NCI-H187 (cell line): ENCODE data around the gene NOL3.

ENCODE experiments used
- DNase-seq, 2 experiments: peaks; one replicate each; lab custom pipeline; 2025; lab: John Stamatoyannopoulos, UW

Gene NOL3

DNA sequence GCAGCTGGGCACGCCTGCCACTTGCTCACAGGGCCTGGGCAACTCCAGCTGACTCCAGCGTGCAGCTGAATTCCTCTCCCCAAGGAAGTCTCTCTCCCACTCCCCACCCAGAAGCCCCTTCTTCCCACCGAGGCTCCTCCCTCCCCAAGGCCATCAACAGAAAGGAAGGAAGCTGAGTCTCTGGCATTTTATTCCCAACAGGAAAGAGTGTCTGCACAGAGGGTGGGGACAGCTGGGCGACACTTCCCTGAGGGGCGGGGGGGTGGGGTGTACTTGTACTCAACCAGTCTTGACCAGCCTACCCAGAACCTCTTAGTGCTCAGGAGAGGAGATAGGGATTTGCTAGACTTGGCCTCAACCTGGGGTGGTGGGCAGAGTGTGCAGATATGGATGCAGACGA is 19.7 kb downstream of the NOL3 start, which contains the start of gene EXOC3L1:
Gene EXOC3L1 (minus strand): TSS at position 96 of the 400 bp plus-strand sequence. CDS start 460 bp downstream, outside the sequence.
- DNase-seq, result no peak

DNA sequence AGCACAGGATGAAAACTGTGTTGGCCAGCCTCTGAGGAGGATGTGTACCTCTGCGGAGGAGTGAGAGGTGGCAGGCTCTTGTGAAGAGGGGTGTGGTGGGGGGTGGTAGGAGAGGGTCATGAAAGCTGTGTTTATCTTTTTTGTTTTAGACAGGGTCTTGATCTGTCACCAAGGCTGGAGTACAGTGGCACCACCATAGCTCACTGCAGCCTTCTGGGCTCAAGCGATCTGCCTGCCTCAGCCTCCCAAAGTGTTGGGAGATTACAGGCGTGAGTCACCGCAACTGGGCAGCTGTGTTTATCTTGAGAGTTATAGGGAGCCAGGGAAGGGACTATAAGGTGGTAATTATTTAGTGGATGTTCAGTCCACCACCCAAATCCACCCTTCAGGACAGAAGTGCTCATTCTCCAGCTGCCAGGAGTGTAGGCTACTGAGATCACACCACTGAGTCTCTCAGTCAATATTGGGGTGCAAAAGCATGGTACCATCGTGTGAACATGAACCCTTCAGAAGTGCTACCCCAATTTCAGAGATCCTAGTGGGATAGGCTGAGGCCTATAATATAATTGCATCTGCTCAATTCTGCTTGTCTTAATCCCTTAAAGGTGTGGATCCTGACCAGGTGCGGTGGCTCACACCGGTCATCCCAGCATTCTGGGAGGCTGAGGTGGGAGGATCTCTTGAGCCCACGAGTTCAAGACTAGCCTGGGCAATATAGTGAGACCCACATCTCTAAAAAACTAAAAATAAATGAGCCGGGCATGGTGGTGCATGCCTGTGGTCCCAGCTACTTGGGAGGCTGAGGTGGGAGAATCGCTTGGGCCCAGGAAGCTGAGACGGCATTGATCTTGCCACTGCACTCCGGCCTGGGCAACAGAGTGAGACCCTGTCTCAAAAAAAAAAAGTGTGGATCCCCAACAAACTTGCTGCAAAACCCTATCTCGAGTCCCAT is 20.4 kb downstream of the NOL3 start:
- no peak for DNase-seq

DNA sequence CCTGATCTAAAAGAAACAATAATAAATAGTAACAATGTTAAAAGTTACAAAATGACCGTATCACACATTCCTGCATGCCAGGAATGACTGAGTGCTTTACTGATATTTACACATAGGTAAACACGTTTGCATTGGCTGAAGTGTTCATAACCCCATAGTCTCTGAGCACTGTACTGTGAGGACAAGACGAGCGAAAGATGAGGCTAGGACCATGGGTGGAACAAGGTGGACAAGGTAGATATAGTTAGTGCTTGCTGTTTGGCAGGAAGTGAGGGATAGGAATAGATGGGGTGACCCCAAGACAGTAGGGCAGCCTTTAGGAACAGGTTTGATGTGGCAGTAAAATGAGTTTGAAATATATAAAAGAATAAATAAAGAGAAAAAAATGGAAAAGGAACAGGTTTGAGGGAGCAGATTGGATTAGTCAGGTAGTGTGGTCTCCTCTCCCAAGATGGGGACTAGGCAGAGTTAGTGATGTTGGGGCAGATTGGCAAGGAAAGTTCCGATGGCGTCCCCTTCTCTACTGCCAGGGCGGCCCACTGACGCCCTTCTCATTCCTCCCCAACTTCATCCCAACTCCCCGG is 21.2 kb downstream of the NOL3 start:
- no peak for DNase-seq

DNA sequence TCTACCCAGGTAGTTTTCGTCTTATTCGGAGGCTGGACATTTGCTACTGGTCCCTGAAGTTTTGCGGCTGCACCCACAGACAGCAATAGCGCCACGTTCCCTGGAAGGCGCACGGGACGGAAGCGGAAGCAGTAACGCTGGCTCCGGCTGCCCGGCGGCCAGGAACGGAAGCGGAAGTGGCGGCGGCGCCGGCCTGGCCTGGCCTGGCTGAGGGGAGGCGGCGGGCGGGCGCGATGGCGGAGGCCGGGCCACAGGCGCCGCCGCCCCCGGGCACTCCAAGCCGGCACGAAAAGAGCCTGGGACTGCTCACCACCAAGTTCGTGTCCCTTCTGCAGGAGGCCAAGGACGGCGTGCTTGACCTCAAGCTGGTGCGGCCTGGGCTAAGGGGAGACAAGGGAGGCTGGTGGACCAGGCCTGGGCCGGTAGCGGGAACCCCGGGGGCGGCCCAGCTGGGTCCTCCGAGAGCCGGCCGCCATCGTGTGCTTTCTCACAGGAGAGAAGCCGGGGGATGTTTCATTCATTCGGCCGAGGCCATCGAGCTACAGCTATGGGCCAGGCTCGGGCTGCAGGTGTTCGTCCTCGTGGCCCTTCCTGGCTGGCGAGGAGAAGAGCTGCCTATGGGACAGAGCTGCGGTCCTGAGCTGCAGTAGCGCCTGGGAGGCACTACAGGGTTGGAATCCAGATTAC is 21.8 kb downstream of the NOL3 start, which contains the start of gene E2F4:
Gene E2F4 (plus strand): TSS at position 161 of the 687 bp plus-strand sequence. CDS start 73 bp downstream, at position 234.
- peak; percentile 63 to 71 for DNase-seq

DNA sequence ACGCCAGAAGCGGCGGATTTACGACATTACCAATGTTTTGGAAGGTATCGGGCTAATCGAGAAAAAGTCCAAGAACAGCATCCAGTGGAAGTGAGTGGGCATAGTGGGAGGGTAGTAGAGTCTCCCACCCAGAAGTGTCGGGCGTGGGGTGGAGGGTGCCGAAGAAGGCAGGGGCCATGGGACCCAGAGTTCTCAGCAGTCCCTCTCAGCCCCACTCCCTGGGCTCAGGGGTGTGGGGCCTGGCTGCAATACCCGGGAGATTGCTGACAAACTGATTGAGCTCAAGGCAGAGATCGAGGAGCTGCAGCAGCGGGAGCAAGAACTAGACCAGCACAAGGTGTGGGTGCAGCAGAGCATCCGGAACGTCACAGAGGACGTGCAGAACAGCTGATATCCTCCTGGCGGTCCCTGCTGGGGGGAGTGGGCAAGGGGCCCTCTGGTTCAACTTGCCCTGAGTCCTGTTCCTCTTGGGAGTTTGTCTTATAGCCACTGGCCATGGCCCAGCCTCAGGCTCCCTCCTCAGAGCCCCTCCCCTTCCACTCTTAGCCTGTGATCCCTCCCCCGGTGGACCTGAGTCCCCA is 22.5 kb downstream of the NOL3 start:
- no peak for DNase-seq

DNA sequence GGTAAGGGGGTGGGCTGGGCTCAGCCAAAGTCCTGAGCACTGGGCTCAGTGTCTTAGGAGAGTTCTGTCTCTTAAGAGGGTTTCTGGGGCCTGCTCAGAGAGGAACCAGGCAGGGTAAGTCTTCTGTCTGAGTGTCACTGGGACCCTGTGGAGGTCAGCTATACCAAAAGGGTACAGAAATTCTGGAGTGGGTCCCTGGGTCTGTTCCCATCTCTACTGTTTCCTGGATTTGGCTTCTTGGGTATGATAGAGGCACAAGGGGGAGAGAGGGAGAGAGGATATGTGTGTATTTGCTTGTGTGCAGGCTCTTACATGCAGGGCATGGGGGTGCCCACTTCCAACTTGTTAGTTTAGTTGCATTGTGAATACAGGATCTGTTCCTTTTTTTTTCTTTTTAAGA is 23.2 kb downstream of the NOL3 start:
- DNase-seq, result no peak

DNA sequence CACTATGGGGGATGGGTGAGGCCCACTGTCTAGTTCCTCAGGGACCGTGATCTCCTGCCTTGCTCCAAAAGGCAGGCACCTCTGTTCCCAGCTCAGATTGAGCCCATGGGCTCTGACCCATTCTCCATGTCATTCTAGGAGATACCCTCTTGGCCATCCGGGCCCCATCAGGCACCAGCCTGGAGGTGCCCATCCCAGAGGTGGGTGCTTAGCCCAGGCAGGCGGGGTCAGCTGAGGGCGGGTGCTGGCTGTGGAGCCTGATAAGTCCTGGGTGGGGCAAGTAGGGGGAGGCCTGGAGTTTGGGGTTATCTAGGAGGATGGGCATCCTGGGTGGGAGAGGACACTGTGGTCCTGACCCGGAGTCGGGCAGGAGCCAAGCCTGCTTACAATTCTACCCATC is 23.9 kb downstream of the NOL3 start:
- DNase-seq, result no peak

DNA sequence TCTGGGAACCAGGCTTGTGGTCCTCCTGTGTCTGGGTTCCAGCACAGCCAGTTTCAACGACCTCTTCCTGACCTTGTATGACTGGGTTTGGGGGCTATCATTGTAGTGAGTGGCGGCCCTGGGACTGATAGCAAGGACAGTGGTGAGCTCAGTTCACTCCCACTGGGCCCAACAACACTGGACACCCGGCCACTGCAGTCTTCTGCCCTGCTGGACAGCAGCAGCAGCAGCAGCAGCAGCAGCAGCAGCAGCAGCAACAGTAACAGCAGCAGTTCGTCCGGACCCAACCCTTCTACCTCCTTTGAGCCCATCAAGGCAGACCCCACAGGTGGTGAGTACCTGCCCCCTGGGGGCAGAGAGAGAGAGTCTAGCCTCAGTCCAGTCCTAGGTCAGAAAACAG is 25.3 kb downstream of the NOL3 start:
- DNase-seq, result no peak

DNA sequence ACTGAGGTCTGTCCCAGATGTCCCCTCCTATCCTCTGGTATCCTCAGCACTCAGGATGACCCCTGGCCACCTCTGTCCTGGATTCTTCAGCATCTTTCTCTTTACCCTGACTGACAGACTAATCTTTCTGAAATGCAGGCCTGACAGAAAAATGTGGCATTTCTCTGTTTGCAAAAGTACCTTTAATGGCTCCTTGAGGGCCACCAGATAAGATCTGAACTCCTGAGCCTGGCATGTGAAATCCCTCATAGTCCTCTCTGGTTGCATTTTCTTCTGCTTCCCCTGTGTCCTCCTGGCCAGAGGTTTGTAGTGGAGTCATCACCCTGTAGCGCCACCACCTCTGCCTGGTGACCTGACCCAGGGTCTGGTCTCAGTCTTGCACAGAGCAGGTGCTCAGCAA is 26.5 kb downstream of the NOL3 start:
- no peak for DNase-seq

DNA sequence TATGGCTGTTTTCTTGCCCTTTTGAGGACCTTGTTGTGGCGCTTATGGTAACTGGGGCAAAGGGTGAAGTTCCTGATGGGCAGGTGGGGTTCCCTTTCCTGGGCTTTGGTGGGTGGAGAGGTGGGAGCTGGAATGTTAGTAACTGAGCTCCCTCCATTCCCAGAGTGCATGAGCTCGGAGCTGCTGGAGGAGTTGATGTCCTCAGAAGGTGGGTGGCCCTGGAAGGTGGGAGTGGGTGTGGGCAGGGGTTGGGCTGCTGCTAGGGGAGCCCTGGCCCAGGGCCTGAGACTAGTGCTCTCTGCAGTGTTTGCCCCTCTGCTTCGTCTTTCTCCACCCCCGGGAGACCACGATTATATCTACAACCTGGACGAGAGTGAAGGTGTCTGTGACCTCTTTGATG is 27.4 kb downstream of the NOL3 start:
- DNase-seq, result no peak

DNA sequence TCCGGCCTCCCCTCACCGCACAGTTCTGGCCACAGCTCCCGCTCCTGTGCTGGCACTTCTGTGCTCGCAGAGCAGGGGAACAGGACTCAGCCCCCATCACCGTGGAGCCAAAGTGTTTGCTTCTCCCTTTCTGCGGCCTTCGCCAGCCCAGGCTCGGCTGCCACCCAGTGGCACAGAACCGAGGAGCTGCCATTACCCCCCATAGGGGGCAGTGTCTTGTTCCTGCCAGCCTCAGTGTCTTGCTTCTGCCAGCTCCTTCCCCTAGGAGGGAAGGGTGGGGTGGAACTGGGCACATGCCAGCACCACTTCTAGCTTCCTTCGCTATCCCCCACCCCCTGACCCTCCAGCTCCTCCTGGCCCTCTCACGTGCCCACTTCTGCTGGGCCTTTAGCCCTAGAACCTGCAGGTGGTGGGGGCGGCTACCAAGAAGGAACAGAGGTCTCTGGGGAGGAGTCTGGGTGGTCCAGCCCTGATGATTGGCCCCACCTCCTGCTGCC is 27.9 kb downstream of the NOL3 start:
- DNase-seq, result no peak

DNA sequence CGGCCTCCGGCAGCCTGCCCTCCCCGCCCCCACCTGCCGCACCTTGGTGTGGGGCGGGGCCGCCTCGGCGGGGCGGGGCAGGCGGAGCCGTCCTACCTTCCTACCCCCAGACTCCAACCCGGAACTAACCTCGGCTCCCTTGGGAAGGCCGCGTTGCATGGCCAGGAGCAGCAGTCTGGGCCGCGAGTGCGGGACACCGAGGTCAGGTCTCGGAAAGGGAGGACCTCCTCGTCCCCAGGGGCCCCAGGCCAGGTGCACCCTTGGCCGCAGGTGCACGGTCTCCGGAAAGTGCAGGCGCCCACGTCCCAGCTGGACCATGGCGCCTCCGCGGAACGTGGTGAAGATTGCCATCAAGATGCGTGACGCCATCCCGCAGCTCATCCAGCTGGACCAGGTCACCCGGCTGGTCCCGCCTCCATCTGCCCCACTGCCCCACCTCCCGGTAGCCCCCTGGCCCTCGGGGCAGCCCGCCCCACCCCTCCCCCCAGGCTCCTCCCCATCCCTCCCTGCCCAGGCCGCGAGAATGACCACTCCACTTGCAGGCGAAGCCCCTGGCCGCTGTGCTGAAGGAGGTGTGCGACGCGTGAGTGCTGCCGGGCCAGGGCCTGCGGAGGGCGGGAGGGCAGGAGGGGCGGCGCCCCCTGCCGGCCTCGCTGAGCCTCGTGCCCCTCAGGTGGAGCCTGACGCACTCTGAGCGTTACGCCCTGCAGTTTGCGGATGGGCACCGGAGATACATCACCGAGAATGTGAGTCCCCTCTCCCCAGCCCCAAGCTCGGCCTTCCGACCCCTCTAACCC is 28.9 kb downstream of the NOL3 start, which contains the start of gene ELMO3:
Gene ELMO3 (plus strand): TSS at position 121 of the 797 bp plus-strand sequence. CDS start 196 bp downstream, at position 317.
- no peak for DNase-seq

DNA sequence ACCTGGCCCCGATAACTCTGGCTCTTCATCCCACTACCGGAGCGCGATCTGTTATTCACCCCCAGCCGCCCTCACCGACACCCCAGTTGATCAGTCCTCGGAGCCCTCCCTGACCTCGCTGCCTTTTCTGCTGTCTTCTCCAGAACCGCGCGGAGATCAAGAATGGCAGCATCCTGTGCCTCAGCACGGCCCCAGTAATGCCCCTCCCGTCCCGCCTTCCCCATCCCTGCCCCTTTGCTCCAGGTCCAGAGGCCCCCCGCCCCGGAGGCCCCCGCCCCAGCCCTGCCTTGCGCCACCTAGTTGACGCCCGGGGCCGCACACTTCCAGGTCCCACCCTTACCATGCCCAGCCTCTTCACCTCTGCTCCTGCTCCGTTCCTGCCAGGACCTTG is 29.5 kb downstream of the NOL3 start:
- no peak for DNase-seq

DNA sequence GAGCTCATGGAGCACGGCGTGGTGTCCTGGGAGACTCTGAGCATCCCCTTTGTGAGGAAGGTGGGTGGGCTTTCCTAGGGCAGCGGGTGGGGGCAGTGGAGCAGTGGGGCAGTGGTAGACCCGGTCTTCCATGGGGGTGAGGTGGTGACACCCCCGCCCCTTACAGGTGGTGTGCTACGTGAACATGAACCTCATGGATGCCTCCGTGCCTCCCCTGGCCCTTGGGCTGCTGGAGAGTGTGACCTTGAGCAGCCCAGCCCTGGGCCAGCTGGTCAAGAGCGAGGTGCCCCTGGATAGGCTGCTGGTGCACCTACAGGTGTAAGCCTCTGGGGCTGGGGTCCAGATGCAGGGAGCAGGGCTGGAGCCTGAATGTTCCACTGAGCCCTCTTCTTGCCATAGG is 30.2 kb downstream of the NOL3 start:
- DNase-seq, result no peak

DNA sequence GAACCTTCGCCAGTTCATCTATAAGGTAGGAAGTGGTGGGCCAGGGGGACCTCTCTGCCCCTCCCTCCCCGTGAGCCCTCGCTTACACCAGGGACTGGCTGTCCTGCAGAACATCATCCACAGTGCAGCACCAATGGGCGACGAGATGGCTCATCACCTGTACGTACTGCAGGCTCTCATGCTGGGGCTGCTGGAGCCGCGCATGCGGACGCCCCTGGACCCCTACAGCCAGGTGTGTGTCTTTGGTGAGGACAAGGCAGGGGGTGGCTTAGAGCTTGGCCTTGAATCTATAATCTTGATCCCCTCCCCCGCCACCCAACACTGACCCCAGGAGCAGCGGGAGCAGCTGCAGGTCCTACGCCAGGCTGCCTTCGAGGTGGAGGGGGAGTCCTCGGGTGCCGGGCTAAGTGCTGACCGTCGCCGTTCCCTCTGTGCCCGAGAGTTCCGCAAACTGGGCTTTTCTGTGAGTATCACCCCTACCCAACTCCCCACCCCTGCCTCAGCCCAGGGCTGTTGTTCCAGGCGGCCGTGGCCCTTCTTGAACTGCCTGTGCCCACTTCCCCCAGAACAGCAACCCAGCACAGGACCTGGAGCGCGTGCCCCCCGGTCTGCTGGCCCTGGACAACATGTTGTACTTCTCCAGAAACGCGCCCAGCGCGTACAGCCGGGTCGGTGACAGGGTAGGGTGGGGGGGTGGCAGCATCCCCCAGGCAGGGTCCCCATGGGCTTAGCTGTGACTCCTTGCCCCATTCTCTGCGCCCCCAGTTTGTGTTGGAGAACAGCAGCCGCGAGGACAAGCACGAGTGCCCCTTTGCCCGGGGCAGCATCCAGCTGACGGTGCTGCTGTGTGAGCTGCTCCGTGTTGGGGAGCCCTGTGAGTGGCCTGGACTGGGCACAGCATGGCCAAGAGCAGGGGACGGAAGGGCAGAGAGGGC is 31.3 kb downstream of the NOL3 start:
- DNase-seq, result no peak

DNA sequence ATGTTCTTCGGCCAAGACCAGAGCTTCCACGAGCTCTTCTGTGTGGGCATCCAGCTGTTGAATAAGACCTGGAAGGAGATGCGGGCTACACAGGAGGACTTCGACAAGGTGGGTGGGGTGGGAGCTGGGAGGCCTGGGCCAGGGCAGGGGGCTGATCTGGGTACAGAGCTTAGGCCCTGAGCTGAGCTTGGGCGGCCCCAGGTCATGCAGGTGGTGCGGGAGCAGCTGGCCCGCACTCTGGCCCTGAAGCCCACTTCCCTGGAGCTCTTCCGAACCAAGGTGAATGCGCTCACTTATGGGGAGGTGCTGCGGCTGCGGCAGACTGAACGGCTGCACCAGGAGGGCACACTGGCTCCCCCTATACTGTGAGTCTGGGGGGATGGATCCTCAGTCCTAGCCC is 32.1 kb downstream of the NOL3 start:
- no peak for DNase-seq

DNA sequence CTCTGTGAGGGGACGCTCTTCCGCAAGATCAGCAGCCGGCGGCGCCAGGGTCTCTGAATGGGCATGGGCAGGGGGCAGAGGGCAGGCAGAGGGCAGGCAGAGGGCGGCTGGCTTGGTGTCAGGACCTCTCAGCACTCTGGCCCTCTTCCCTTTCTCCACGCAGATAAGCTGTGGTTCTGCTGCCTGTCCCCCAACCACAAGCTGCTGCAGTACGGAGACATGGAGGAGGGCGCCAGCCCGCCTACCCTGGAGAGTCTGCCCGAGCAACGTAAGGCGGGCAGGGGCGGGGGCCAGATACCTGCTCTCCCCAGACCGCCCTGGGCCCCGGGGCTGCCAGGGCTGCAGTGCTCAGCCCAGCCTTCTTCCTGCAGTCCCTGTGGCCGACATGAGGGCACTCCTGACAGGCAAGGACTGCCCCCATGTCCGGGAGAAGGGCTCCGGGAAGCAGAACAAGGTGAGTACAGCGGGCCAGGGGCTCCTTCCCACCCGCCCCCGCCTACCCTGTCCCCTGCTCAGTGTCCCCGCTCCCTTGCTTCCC is 32.7 kb downstream of the NOL3 start:
- no peak for DNase-seq

DNA sequence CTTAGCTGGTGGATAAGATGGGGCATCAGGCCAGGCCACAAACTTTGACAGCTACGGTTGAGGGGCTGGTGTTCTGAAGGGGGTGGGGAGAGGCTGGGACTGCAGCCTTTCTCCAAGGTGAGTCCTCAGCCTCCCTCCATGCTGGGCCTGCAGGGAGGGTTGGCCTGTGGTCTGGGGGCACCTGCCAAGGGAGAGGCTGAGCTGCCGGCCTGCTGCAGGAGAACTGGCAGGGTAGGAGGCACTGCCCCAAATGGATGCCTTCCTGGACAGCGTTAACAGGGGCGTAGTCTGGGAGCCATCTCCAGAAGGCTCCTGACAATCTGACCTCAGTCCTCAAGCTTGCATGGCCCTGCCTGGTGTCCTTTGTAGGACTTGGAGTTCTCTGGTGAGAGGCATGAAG is 33.7 kb downstream of the NOL3 start:
- DNase-seq, result no peak

DNA sequence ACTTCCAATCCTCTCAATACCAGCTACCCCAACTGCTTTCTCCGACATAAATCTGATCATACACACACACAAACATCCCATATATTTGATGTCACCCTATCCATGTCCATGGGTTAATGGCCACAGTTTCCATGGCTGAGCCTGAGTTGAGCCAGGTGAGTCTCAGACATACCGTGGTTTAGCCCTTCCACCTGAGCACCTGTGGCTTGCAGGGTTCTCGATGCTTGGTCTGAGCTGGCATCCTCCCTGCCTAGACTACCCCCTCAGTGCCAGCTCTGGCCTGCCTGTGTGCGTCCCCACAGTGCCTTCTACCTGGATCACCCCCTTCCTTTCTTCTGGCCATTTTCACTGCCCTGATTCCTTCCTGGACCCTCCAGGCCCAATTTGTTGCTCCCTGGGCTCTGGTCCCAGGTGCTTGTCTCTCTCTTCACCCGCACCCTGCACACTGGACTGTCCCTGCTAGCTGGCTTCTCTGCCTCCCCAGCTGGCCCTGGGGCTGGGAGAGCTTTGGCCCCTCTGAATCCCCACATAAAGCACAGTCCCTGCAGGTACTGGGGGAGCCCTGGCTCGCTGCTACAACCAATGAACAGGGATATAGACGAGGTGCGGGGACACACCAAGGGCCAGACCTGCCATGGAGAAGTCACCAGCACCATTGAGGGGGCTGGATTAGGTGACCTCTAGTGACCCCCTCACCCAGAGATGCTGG is 35.9 kb downstream of the NOL3 start:
- DNase-seq, result no peak
